ENCODE results near the gene CENPP. TPM values are rescaled to one million over a fixed set of nuclear protein-coding genes. Genes with fewer than 3 reads are reported as not detected.

CENPP gene
- total RNA-seq, 1 experiment from 2014 or later, result 6.3 TPM

DNA sequence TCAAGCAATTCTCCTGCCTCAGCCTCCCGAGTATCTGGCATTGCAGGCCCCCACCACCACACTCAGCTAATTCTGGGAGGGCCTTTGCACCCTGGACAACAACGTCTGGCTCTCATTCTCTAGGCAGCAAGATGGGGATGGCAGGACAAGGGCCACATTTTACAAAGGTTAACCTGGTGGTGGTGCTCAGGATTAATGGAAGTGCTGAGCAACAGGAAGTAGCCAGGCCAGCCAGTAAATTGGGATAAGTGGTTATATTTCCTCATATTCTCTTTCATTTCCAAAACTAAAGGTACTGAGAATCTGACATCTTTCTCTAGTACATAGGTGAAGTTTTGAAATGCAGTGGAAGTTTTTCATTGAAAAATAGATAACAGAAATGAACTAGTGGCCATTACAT, 181.3 kb downstream of the CENPP start:
- in situ Hi-C loops (cut with HindIII; ENCODE audit: low pct_unique_long_range_greater_than_20kb, low sequenced_read_pairs), result no loop called here
- DNase-seq (ENCODE audit: low read depth, low spot score), result no peak

- DNase-seq (ENCODE audit: low read depth, low spot score), result no peak
- in situ Hi-C loops (cut with HindIII; ENCODE audit: low pct_unique_long_range_greater_than_20kb, low sequenced_read_pairs), result no loop called here
Measured at GRCh38 chr9:92507496-92507895, 181.7 kb downstream of the CENPP start.

GRCh38 chr9:92508018-92508820, 182.5 kb downstream of the CENPP start:
- in situ Hi-C loops (cut with HindIII; ENCODE audit: low pct_unique_long_range_greater_than_20kb, low sequenced_read_pairs), result no loop called here
- no peak for DNase-seq (ENCODE audit: low read depth, low spot score)

GRCh38 chr9:92509050-92509449, 183.3 kb downstream of the CENPP start:
- in situ Hi-C loops (cut with HindIII; ENCODE audit: low pct_unique_long_range_greater_than_20kb, low sequenced_read_pairs), result no loop called here
- DNase-seq (ENCODE audit: low read depth, low spot score), result no peak

DNA sequence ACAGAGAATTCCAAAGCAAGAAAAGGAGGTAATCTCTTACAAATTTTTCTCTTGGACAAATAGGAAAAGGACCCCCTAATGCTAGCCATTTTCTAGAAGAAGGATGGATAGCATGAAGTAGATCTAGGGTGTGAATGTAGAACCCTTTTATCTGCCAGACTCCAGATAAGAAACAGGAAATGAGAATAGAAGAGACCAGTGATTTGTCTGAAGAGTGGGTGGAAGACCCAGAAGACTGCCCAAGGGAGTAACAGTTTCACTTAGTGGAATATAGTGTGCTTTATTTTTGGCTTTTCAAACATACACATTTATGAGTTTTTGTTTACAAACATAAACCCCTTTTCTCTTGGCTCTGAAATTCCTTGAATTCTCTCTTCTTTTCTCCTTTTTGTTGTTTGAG, 185.0 kb downstream of the CENPP start:
- no peak for DNase-seq (ENCODE audit: low read depth, low spot score)
- in situ Hi-C loops (cut with HindIII; ENCODE audit: low pct_unique_long_range_greater_than_20kb, low sequenced_read_pairs), result no loop called here

GRCh38 chr9:92512622-92513021, 186.9 kb downstream of the CENPP start:
- in situ Hi-C loops (cut with HindIII; ENCODE audit: low pct_unique_long_range_greater_than_20kb, low sequenced_read_pairs), result no loop called here
- DNase-seq (ENCODE audit: low read depth, low spot score), result no peak

GRCh38 chr9:92513349-92513748, 187.6 kb downstream of the CENPP start:
- in situ Hi-C loops (cut with HindIII; ENCODE audit: low pct_unique_long_range_greater_than_20kb, low sequenced_read_pairs), result no loop called here
- DNase-seq (ENCODE audit: low read depth, low spot score), result no peak

DNA sequence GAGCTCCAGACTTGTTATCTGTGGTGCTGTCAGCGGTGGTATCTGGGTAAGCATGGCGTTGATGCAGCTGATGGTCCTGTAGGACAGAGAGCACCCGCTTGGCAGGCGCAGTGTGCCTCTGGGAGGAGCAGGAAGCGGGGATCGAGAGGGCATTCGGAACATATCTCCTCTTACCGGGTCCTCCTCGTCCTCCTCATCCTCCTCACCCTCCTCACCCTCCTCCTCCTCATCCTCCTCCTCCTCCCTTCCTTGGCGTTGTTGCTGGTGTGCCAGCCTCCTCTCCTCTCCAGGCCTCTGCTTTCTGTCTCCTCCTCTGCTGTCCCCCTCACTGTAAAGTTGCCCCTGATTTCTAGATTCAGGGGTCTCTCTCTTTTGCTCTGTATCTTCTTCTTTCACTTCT, 188.9 kb downstream of the CENPP start:
- no peak for DNase-seq (ENCODE audit: low read depth, low spot score)
- in situ Hi-C loops (cut with HindIII; ENCODE audit: low pct_unique_long_range_greater_than_20kb, low sequenced_read_pairs), result no loop called here

- DNase-seq (ENCODE audit: low read depth, low spot score), result no peak
- in situ Hi-C loops (cut with HindIII; ENCODE audit: low pct_unique_long_range_greater_than_20kb, low sequenced_read_pairs), result no loop called here
Measured at GRCh38 chr9:92516521-92516920, 190.8 kb downstream of the CENPP start.

- no peak for DNase-seq (ENCODE audit: low read depth, low spot score)
- in situ Hi-C loops (cut with HindIII; ENCODE audit: low pct_unique_long_range_greater_than_20kb, low sequenced_read_pairs), result no loop called here
Measured at GRCh38 chr9:92517046-92517445, 191.3 kb downstream of the CENPP start.

DNA sequence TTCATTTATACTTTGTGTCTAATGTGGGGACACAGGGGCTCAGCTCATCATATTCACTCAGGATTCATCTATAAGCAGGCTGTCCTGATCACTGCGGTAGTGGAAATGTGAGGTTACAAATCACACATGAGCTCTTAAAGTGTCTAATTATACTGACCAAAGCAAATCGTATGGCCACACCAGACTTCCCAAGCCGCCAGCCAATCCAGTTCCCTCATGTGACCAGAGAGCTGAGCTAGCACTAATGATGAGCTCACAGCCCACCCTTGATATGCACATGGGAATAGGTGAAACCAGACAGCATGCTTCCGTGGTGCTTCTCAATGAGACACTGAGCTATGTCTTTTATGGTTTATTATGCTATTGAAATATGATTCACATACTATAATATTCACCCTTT, 192.4 kb downstream of the CENPP start:
- no peak for DNase-seq (ENCODE audit: low read depth, low spot score)
- in situ Hi-C loops (cut with HindIII; ENCODE audit: low pct_unique_long_range_greater_than_20kb, low sequenced_read_pairs), result no loop called here

DNA sequence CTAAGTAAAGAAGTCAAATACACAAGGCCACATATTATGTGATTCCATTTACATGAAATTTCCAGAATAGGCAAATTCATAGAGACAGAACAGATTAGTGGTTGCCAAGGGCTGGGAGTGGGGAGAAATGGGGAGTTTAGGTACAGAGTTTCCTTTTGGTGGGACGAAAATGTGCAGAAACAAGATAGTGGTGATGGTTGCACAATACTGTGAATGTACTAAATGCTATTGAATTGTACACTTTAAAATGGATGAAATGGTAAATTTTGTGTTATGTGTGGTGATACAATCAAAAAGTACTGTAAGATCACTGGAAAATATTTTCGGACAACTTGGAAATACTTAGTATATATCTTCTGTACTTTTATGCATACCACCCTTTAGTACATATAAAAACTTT, 195.1 kb downstream of the CENPP start:
- in situ Hi-C loops (cut with HindIII; ENCODE audit: low pct_unique_long_range_greater_than_20kb, low sequenced_read_pairs), result no loop called here
- DNase-seq (ENCODE audit: low read depth, low spot score), result no peak

DNA sequence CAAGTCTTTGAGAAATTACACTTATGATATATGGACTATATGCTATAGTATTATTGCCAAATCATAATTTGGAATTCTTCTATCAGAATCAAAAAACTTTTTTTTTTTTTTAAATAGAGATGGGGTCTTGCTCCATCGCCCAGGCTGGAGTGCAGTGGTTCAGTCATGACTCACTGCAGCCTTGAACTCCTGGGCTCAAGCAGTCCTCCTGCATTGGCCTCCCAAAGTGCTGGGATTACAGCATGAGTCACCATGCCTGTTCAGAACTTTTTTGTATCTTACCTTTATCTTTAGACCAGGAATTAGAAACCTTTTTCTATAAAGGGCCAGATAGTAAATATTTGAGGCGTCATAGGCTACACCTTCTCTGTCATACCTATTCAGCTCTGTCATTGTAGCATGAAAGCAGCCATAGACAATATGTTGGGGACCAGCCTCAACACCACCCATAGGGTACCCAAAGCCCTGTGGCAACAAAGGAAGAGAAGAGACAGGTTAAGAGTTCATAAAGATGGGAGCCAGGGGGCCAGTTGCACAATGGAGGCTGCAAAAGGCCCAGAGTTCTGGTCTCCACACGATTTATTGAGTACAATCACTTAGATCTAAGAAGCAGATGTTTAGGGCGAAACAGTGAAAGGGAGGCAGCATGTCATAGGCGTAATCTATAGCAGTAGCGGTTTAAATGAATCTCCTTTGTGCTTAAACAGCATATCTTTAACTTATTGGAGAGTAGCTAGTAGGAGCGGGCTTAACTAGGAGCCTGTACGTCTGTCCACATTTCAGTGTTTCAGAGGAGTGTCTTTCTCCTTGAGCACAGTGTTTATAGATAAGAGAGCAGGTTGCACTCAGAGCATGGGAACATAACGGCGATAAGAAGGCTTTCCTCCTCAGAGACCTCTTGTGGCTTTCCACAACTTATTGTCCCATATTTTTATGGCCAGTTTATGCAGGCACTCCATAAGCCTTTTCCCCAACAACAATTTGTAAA, 197.5 kb downstream of the CENPP start:
- DNase-seq (ENCODE audit: low read depth, low spot score), result no peak
- in situ Hi-C loops (cut with HindIII; ENCODE audit: low pct_unique_long_range_greater_than_20kb, low sequenced_read_pairs), result no loop called here

GRCh38 chr9:92524881-92525280, 199.1 kb downstream of the CENPP start:
- in situ Hi-C loops (cut with HindIII; ENCODE audit: low pct_unique_long_range_greater_than_20kb, low sequenced_read_pairs), result no loop called here
- DNase-seq (ENCODE audit: low read depth, low spot score), result no peak

GRCh38 chr9:92525306-92525705, 199.6 kb downstream of the CENPP start:
- in situ Hi-C loops (cut with HindIII; ENCODE audit: low pct_unique_long_range_greater_than_20kb, low sequenced_read_pairs), result no loop called here
- DNase-seq (ENCODE audit: low read depth, low spot score), result no peak

DNA sequence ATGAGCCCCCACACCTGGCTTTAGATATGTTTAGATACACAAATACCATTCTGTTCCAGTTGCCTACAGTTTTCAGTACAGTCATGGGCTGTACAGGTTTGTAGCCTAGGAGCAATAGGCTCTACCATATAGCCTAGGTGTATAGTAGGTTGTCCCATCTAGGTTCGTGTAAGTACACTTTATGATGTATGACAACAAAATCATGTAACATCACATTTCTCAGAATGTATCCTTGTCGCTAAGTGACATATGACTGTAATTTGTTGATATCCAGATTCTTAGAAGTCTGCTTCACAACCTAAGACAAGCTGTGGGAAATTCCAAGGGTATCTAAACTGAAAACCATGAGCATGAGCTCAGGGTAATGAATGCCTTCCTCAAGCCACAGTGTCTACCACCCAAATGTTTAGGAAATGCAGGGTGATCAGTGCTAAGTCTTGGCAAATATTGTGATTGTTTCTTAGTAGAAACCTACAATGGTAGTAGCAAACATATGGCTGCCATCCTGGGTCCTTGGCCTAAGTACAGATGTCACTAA, 201.6 kb downstream of the CENPP start:
- no peak for DNase-seq (ENCODE audit: low read depth, low spot score)
- in situ Hi-C loops (cut with HindIII; ENCODE audit: low pct_unique_long_range_greater_than_20kb, low sequenced_read_pairs), result no loop called here

GRCh38 chr9:92527832-92528521, 202.2 kb downstream of the CENPP start:
- DNase-seq (ENCODE audit: low read depth, low spot score), result no peak
- in situ Hi-C loops (cut with HindIII; ENCODE audit: low pct_unique_long_range_greater_than_20kb, low sequenced_read_pairs), result no loop called here

DNA sequence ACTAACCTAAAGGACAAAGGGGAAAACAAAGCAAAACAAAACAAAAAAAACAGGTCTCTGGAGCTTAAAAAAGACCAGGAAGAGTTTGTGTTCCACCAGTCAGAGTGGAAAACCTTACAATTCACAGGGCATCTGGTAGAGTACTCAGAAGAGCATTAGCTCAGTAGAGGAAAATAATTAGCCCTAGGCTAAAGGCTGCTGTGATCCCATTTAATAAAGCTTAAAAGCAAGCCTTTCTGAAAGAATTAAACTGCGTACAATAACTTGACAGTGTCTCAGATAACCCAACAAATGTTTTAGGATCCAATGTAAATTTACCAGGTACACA, 202.7 kb downstream of the CENPP start:
- no peak for DNase-seq (ENCODE audit: low read depth, low spot score)
- in situ Hi-C loops (cut with HindIII; ENCODE audit: low pct_unique_long_range_greater_than_20kb, low sequenced_read_pairs), result no loop called here

Measured in SK-MEL-5 (cell line).